BE2C (cell line): ENCODE data around the gene COLEC11.
"Not testable (repeated sequence)": the region's sequence is repeated elsewhere in the genome, so short reads cannot be mapped to it uniquely, and the experiment has no call there.

Source experiments
- DNase-seq: peaks from one replicate; pipeline ENCODE4 v3.0.0-alpha.2; 2020
- H3K27me3 ChIP-seq: fragments of 250-450 bp; sonication (Bioruptor Pico); 2 replicates; pipeline ENCODE4 v1.5.1; 2020; ENCODE audit warnings: mild to moderate bottlenecking
- H3K36me3 ChIP-seq: fragments of 250-450 bp; sonication (Bioruptor Pico); 2 replicates; pipeline ENCODE4 v1.5.1; 2020; ENCODE audit warnings: mild to moderate bottlenecking
- H3K4me1 ChIP-seq: fragments of 250-450 bp; sonication (Bioruptor Pico); 2 replicates; pipeline ENCODE4 v1.5.1; 2020
- H3K4me3 ChIP-seq: 2 replicates; pipeline ENCODE4 v1.5.1; 2011; ENCODE audit warnings: low read depth, low read length
- H3K9me3 ChIP-seq: fragments of 250-450 bp; sonication (Bioruptor Pico); 2 replicates; pipeline ENCODE4 v1.5.1; 2020
- CTCF ChIP-seq: IDR thresholded peaks from 2 replicates; pipeline ENCODE4 v1.5.1; 2012; ENCODE audit warnings: mild to moderate bottlenecking, low read depth, low read length

Gene COLEC11

GRCh38 chr2:3606028-3606369 lies 11.1 kb downstream of the COLEC11 start:
- DNase-seq = no peak
- Histone ChIP-seq H3K4me3 (peak overlapping the region; percentile 34), H3K9me3 (no peaks in the 10 kb centered on the region), H3K27me3 (no peaks in the 10 kb centered on the region), H3K4me1 (peaks cover 50% of the 10 kb centered on the region), H3K36me3 (peaks cover 10% of the 10 kb centered on the region)
- TF ChIP-seq CTCF = no peak

GRCh38 chr2:3606370-3607201 lies 11.7 kb downstream of the COLEC11 start:
- DNase-seq = peak; percentile 92
- TF ChIP-seq CTCF = no peak
- H3K36me3 ChIP-seq = peaks cover 10% of the 10 kb centered on the region
- H3K4me1 ChIP-seq = peaks cover 50% of the 10 kb centered on the region
- no peaks in the 10 kb centered on the region for H3K27me3 ChIP-seq
- H3K4me3 ChIP-seq = no peak overlapping the region; the same call in 1 of the 2 replicates
- H3K9me3 ChIP-seq = no peaks in the 10 kb centered on the region

GRCh38 chr2:3608373-3609278 lies 13.7 kb downstream of the COLEC11 start:
- peak; percentile 59 for DNase-seq
- no peaks in the 10 kb centered on the region for H3K9me3 ChIP-seq
- TF ChIP-seq CTCF = no peak
- H3K4me1 ChIP-seq = peaks cover 41% of the 10 kb centered on the region
- H3K4me3 ChIP-seq = no peak overlapping the region
- H3K36me3 ChIP-seq = peaks cover 26% of the 10 kb centered on the region
- H3K27me3 ChIP-seq = no peaks in the 10 kb centered on the region

- DNase-seq = peak; percentile 53
- Histone ChIP-seq H3K36me3 (peaks cover 30% of the 10 kb centered on the region), H3K4me1 (peaks cover 37% of the 10 kb centered on the region)
- not testable (repeated sequence) for H3K27me3 ChIP-seq, H3K4me3 ChIP-seq, H3K9me3 ChIP-seq
These were observed 14.4 kb downstream of the COLEC11 start for GRCh38 chr2:3609279-3609673.

GRCh38 chr2:3610415-3610814 lies 15.5 kb downstream of the COLEC11 start:
- DNase-seq = no peak
- Histone ChIP-seq H3K27me3 (no peaks in the 10 kb centered on the region), H3K4me3 (no peak overlapping the region), H3K9me3 (no peaks in the 10 kb centered on the region), H3K36me3 (peaks cover 29% of the 10 kb centered on the region), H3K4me1 (peaks cover 33% of the 10 kb centered on the region)
- TF ChIP-seq CTCF = no peak

- TF ChIP-seq CTCF = no peak
- Histone ChIP-seq H3K36me3 (peaks cover 24% of the 10 kb centered on the region), H3K9me3 (no peaks in the 10 kb centered on the region), H3K4me1 (peaks cover 28% of the 10 kb centered on the region), H3K4me3 (no peak overlapping the region), H3K27me3 (no peaks in the 10 kb centered on the region)
- no peak for DNase-seq
These were observed 16.1 kb downstream of the COLEC11 start for GRCh38 chr2:3610881-3611505.
